HG03060 (cell line): ENCODE results near the gene NHSL1.

Experiments used
- ATAC-seq: cut with Tn5 transposase; IDR thresholded peaks from one replicate; pipeline ENCODE4 v1.9.1; 2021; ENCODE audit warnings: low read depth, moderate number of reproducible peaks; ENCODE audit not compliant: unreplicated experiment

NHSL1 gene, protein sequence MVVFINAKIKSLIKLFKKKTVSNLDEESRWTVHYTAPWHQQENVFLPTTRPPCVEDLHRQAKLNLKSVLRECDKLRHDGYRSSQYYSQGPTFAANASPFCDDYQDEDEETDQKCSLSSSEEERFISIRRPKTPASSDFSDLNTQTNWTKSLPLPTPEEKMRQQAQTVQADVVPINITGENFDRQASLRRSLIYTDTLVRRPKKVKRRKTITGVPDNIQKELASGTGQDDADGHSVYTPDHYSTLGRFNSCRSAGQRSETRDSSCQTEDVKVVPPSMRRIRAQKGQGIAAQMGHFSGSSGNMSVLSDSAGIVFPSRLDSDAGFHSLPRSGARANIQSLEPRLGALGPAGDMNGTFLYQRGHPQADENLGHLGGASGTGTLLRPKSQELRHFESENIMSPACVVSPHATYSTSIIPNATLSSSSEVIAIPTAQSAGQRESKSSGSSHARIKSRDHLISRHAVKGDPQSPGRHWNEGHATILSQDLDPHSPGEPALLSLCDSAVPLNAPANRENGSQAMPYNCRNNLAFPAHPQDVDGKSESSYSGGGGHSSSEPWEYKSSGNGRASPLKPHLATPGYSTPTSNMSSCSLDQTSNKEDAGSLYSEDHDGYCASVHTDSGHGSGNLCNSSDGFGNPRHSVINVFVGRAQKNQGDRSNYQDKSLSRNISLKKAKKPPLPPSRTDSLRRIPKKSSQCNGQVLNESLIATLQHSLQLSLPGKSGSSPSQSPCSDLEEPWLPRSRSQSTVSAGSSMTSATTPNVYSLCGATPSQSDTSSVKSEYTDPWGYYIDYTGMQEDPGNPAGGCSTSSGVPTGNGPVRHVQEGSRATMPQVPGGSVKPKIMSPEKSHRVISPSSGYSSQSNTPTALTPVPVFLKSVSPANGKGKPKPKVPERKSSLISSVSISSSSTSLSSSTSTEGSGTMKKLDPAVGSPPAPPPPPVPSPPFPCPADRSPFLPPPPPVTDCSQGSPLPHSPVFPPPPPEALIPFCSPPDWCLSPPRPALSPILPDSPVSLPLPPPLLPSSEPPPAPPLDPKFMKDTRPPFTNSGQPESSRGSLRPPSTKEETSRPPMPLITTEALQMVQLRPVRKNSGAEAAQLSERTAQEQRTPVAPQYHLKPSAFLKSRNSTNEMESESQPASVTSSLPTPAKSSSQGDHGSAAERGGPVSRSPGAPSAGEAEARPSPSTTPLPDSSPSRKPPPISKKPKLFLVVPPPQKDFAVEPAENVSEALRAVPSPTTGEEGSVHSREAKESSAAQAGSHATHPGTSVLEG (N-terminal part only)

DNA sequence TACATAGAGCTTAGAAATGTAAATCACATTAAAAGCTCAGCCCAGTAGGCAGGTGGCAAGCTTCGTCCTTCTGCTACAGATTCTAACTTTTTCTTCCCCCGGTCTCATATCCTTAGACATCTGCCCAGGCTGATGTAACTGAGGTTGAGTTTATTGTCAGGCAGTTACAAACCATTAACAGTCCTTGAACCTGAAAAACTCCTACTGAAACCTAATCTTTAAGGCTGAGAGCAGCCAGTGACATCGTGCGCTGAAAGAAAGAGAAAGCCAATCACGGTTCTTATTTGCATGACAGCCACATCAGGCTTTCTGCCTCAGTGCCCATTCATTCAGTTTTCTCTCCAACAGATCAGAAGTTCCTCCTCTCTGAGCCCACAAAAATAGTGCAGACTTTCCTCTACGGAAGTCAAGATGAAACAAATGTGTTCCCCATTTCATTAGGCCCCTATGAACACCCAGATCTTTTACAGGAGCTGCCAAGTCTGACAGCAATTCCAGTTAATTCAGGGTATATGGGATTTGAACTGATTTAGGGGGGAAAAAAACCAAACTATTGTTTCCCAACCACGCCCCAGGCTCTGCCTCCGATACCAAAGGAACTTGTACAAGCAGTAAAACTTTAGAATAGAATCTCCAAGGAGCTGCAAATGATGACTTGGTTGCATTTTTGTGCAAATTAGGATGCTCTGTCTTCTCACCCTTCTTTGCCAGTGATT, at the start of gene NHSL1:
NHSL1 (minus strand) TSS at position 192 of the 716 bp plus-strand sequence. CDS start 204 bp downstream, outside the sequence.
- ATAC-seq = peak; percentile 81

DNA sequence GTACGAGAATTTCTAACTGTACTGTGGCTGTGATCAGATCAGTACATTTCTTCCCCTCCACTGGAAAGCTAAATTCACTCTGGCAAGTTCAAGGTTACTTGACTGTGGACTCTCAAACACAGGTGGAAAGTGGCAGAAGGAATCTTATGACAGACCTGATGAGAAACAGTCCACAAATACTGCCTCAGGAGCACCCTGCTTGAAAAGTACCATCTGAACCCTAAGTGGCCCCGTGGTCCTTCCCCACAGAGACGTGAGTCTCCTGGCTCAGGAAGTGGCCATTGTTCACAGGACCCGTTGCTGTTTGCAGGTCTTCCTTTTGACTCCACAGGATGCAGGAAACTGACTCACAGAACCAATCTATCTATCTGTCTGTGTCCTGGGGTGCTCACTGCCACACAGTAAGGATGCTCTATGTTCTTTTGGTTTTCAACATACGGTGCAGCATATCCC, 47.5 kb upstream of the NHSL1 start:
- ATAC-seq = no peak

GRCh38 chr6:138545621-138545980, 46.3 kb upstream of the NHSL1 start:
- ATAC-seq = no peak

GRCh38 chr6:138544501-138544900, 45.2 kb upstream of the NHSL1 start:
- ATAC-seq = no peak

DNA sequence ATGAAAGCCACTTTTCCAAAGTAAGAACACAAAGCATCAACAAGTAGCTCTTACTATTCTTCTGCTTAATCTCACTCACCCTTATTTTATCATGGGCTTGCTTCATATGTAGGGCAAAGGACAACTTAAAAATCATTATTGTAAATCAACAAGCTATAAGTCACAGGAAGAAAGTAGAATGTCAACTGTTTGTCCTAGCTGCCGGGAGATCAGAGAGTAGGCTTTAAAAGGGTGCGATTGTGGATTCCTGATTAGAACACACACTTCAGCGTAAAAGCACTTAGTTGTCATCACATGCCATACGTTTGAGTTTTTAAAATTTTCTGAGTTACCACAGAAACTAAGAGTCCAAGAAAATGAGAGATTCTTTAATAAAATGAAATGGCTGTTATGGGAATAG, 44.4 kb upstream of the NHSL1 start:
- ATAC-seq = no peak

- no peak for ATAC-seq
These were observed 42.7 kb upstream of the NHSL1 start for GRCh38 chr6:138541823-138542481.

DNA sequence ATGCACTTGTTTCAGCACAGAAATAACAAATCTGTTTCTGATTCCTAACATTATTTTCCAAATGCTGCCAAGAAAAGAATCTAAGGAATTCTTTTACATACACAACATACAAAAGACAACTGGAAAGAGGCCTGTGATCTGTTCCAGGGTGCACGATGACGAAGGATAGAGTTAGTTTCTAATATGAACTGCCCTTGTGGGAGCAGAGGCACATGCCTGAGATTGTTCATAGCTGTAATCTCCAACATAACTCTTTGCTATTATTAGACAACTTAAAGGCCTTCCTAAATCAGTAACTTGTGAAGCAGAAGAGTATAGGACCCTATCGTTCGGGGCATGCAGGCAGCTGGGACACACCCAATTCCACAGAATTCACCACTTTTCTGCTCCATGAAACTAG, 41.2 kb upstream of the NHSL1 start:
- no peak for ATAC-seq

GRCh38 chr6:138539876-138540275, 40.6 kb upstream of the NHSL1 start:
- no peak for ATAC-seq

DNA sequence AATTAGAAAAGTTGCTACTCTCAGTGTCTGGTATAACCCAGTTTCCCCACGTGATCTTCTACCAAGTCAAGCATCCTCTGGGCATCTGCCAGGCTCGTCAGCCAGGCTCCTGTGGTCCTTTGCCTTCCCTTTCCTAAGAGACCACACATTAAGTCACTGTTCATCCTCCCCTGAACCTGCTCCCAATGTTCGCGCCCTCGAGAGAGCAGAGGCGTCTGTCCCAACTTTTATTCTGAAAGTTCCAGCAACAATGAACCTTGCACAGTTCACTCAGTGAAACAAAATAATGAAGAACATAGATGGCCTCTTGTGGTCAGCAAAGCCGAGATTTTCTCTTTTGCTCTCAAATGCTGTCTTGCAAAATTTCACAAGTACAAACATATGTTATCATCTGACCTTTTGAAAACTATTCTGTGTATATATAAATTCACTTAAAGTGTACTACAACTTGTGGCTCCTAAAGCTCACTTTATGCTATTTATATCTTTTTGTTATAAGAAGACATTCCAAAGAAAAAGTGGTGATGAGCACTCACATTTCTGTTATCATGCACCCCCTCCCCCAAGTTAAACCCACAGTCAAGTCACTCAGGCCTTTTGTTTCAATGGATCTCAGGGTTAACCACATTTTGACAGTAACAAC, 39.2 kb upstream of the NHSL1 start:
- no peak for ATAC-seq

DNA sequence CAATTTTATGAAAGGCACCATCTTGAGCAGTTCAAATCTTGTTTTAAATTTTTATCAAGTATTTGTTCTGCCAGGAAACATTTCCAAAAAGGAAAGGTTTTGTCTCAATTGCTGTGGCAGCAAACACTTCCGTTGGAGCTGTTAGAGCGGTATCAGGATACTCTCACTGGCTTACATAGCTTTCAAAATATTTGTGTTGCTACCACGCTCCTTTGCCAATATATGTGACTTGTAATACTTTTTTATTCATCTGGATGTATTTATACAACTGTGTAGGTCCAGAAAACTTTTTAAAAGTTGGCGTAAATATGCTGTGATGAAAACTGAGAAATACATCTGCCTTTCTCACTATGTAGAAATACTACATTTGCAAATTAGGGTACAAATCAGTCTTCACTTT, 37.8 kb upstream of the NHSL1 start:
- no peak for ATAC-seq

- no peak for ATAC-seq
These were observed 36.6 kb upstream of the NHSL1 start for GRCh38 chr6:138535728-138536455.

- no peak for ATAC-seq
These were observed 34.4 kb upstream of the NHSL1 start for GRCh38 chr6:138533667-138534066.

- no peak for ATAC-seq
These were observed 32.1 kb upstream of the NHSL1 start for GRCh38 chr6:138531387-138531786.

DNA sequence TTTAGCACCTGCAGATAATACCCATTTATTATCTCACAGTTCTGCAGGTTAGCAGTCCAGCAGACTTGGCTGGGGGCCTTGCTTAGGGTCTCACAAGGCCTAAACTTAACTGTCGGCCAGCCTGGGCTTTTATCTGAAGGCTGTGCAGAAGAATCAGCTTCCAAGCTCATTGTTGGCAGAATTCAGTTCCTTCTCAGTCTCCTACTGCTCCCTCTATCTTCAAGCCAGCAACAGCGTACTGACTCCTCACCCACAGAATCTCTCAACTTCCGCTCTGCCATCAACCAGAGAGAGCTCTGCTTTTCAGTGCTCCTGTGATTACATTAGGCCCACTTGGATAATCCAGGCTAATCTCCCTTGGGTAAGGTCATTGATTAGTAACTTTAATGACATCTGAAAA, 30.2 kb upstream of the NHSL1 start:
- ATAC-seq = no peak

DNA sequence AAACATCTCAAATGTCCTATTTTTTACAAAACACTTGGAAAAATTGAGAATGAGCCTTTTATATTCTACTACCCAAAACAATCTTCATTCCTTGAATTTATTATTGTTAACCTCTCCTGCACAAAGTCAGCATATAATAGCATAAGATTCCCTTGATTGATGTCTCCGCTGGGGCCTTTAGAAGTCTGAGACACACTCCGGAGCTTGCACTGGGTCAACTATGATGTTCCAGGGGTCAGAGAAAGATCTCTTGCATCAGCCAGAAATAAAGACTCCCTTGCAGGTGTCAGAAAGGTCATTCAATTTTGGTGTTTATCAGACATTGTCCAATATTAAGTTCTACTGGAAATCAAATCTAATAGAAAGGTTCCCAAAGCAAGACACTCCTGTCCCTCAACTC, 29.7 kb upstream of the NHSL1 start:
- no peak for ATAC-seq

DNA sequence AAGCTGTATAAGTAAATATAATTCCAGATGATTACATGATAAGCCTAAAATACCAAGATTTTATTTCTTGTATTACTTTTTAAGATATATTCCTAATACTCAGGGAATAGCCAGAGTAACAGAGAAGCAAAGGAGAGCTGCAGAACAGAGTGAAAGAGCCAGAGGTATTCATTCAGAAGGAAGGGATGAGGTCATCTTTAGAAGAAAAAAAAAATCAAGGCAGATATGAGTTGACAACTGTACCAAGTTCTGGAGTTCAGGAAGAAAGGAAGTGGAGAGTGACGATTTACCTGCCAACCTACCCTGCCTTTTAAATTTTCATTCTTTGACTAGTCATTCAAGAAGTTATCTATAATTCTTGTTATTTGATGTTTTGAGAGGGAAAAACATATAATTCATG, 28.8 kb upstream of the NHSL1 start:
- no peak for ATAC-seq

GRCh38 chr6:138527411-138528088, 28.3 kb upstream of the NHSL1 start:
- no peak for ATAC-seq

- no peak for ATAC-seq
These were observed 27.5 kb upstream of the NHSL1 start for GRCh38 chr6:138526822-138527235.
